GM18505 (cell line): Measurements from ENCODE around the gene PGLYRP1.

ENCODE experiments used
- ATAC-seq: cut with Tn5 transposase; IDR thresholded peaks from one replicate; pipeline ENCODE4 v1.9.1; 2021; ENCODE audit not compliant: unreplicated experiment
- POLR2A ChIP-seq: IDR thresholded peaks from 4 replicates; pipeline ENCODE4 v1.6.1; 2011; ENCODE audit warnings: borderline replicate concordance; ENCODE audit not compliant: insufficient read depth, insufficient read length; ENCODE audit errors: extremely low read depth

Gene PGLYRP1

GRCh38 chr19:46006411-46006810 lies 16.4 kb downstream of the PGLYRP1 start:
- ATAC-seq: no peak
- no peak for TF ChIP-seq POLR2A

GRCh38 chr19:46002678-46003275 lies 20.1 kb downstream of the PGLYRP1 start:
- no peak for ATAC-seq
- TF ChIP-seq POLR2A: no peak

- no peak for TF ChIP-seq POLR2A
- ATAC-seq: no peak
Measured at GRCh38 chr19:46000491-46001246, 22.2 kb downstream of the PGLYRP1 start.

- no peak for TF ChIP-seq POLR2A
Measured at GRCh38 chr19:45999653-46000121, 23.2 kb downstream of the PGLYRP1 start.

GRCh38 chr19:45998834-45999233 lies 24.0 kb downstream of the PGLYRP1 start:
- TF ChIP-seq POLR2A: no peak
- no peak for ATAC-seq

More at GRCh38 chr19:45999653-46000121, 23.2 kb downstream of the PGLYRP1 start:
- ATAC-seq: no peak

- TF ChIP-seq POLR2A: no peak
- no peak for ATAC-seq
Measured at GRCh38 chr19:45996933-45997332, 25.9 kb downstream of the PGLYRP1 start.

- no peak for TF ChIP-seq POLR2A
Measured at GRCh38 chr19:45995715-45996385, 27.0 kb downstream of the PGLYRP1 start.

GRCh38 chr19:45994998-45995714 lies 27.7 kb downstream of the PGLYRP1 start, which contains the start of gene CCDC61:
Gene CCDC61, plus strand, starts transcription at chr19:45995467. Its CDS starts 7,552 bp downstream, at chr19:46003019.
- peak; percentile 90 for TF ChIP-seq POLR2A
- peak; percentile 93 for ATAC-seq

More at GRCh38 chr19:45995715-45996385, 27.0 kb downstream of the PGLYRP1 start:
- no peak for ATAC-seq

- TF ChIP-seq POLR2A: no peak
- peak; percentile 2 for ATAC-seq
Measured at GRCh38 chr19:45994456-45994997, 28.3 kb downstream of the PGLYRP1 start.

GRCh38 chr19:45990113-45990728 lies 32.6 kb downstream of the PGLYRP1 start:
- no peak for ATAC-seq
- TF ChIP-seq POLR2A: no peak

- ATAC-seq: no peak
Measured at GRCh38 chr19:45985321-45985720, 37.5 kb downstream of the PGLYRP1 start.

GRCh38 chr19:45981350-45981749 lies 41.5 kb downstream of the PGLYRP1 start:
- ATAC-seq: no peak
- TF ChIP-seq POLR2A: no peak

More at GRCh38 chr19:45985321-45985720, 37.5 kb downstream of the PGLYRP1 start:
- TF ChIP-seq POLR2A: no peak
